RWPE2 (cell line): ENCODE results near the gene LIFR.

Experiments used
- ATAC-seq: fragments of 200-7000 bp; cut with Tn5 transposase; 3 replicates; pipeline ENCODE4 v1.9.1; 2021; ENCODE audit warnings: low read depth
- DNase-seq: peaks from one replicate; pipeline ENCODE4 v3.0.0-alpha.2; 2020; ENCODE audit warnings: low spot score
- H3K27ac ChIP-seq: fragments of 450-650 bp; 2 replicates; pipeline ENCODE4 v1.5.1; 2017; ENCODE audit warnings: mild to moderate bottlenecking; ENCODE audit not compliant: poor library complexity, severe bottlenecking
- H3K27me3 ChIP-seq: fragments of 250-450 bp; sonication (Bioruptor Pico); 2 replicates; pipeline ENCODE4 v1.5.1; 2021; ENCODE audit warnings: mild to moderate bottlenecking, moderate library complexity; ENCODE audit not compliant: insufficient read depth, poor library complexity, severe bottlenecking
- H3K36me3 ChIP-seq: fragments of 250-450 bp; sonication (Bioruptor Pico); 2 replicates; pipeline ENCODE4 v1.5.1; 2020; ENCODE audit warnings: low read depth, mild to moderate bottlenecking, moderate library complexity
- H3K4me1 ChIP-seq: fragments of 250-450 bp; sonication (Bioruptor Pico); 2 replicates; pipeline ENCODE4 v1.5.1; 2021; ENCODE audit warnings: mild to moderate bottlenecking, moderate library complexity; ENCODE audit not compliant: insufficient read depth, poor library complexity, severe bottlenecking
- H3K4me3 ChIP-seq: fragments of 250-450 bp; sonication (Bioruptor Pico); 2 replicates; pipeline ENCODE4 v1.5.1; 2021; ENCODE audit warnings: mild to moderate bottlenecking, moderate library complexity; ENCODE audit not compliant: severe bottlenecking
- H3K9me3 ChIP-seq: fragments of 250-450 bp; sonication (Bioruptor Pico); 2 replicates; pipeline ENCODE4 v1.5.1; 2021; ENCODE audit warnings: mild to moderate bottlenecking, moderate library complexity; ENCODE audit not compliant: severe bottlenecking
- CTCF ChIP-seq: fragments of 450-650 bp; IDR thresholded peaks from one replicate; pipeline ENCODE4 v1.5.1; 2017; ENCODE audit warnings: mild to moderate bottlenecking, moderate library complexity; ENCODE audit not compliant: poor library complexity, severe bottlenecking

The LIFR gene

GRCh38 chr5:38448568-38449350 is 107.7 kb downstream of the LIFR start:
- DNase-seq = no peak
- Histone ChIP-seq H3K36me3 (no peaks in the 10 kb centered on the region), H3K27me3 (no peaks in the 10 kb centered on the region), H3K9me3 (no peaks in the 10 kb centered on the region), H3K27ac (no peak overlapping the region), H3K4me3 (no peak overlapping the region), H3K4me1 (no peaks in the 10 kb centered on the region)
- no peak for TF ChIP-seq CTCF
- no peak for ATAC-seq

GRCh38 chr5:38447786-38448185 is 108.7 kb downstream of the LIFR start:
- H3K36me3 ChIP-seq = no peaks in the 10 kb centered on the region
- DNase-seq = no peak

GRCh38 chr5:38447056-38447455 is 109.4 kb downstream of the LIFR start:
- DNase-seq = no peak
- H3K9me3 ChIP-seq = no peaks in the 10 kb centered on the region
- no peak overlapping the region for H3K27ac ChIP-seq
- no peak for TF ChIP-seq CTCF
- H3K4me3 ChIP-seq = no peak overlapping the region
- no peaks in the 10 kb centered on the region for H3K27me3 ChIP-seq
- H3K36me3 ChIP-seq = no peaks in the 10 kb centered on the region
- no peaks in the 10 kb centered on the region for H3K4me1 ChIP-seq
- ATAC-seq = no peak

More at GRCh38 chr5:38447786-38448185, 108.7 kb downstream of the LIFR start:
- Histone ChIP-seq H3K9me3 (no peaks in the 10 kb centered on the region), H3K4me1 (no peaks in the 10 kb centered on the region), H3K27ac (no peak overlapping the region), H3K27me3 (no peaks in the 10 kb centered on the region), H3K4me3 (no peak overlapping the region)
- no peak for TF ChIP-seq CTCF
- no peak for ATAC-seq

GRCh38 chr5:38446029-38446522 is 110.4 kb downstream of the LIFR start:
- Histone ChIP-seq H3K4me3 (no peak overlapping the region), H3K36me3 (no peaks in the 10 kb centered on the region), H3K27ac (no peak overlapping the region), H3K27me3 (no peaks in the 10 kb centered on the region), H3K9me3 (no peaks in the 10 kb centered on the region), H3K4me1 (no peaks in the 10 kb centered on the region)
- no peak for ATAC-seq
- no peak for DNase-seq
- TF ChIP-seq CTCF = no peak
